Measurements from ENCODE around the gene GOT1. TPM values are rescaled to one million over a fixed set of nuclear protein-coding genes. Genes with fewer than 3 reads are reported as not detected.

GOT1 gene
- total RNA-seq = 19.5 and 20.4 TPM in 2 replicates

GRCh38 chr10:99430451-99431189 lies at the start of gene GOT1:
Gene GOT1, minus strand, starts transcription at chr10:99430624. Its CDS starts 59 bp downstream, at chr10:99430565.

Other genes starting within 250 kb of the GOT1 start
- gene HPSE2, start 194.8 kb downstream of the GOT1 start, total RNA-seq = not detected in 2 replicates
- gene CNNM1, start 101.3 kb downstream of the GOT1 start, total RNA-seq = under 0.01 TPM in 1 of 2 replicates, not detected in the other
- gene NKX2-3, start 102.3 kb upstream of the GOT1 start, total RNA-seq = under 0.01 TPM in 1 of 2 replicates, not detected in the other
- 11.8 and 17.1 TPM in 2 replicates for gene SLC25A28, start 189.8 kb upstream of the GOT1 start, total RNA-seq
- 8.6 and 21.1 TPM in 2 replicates for gene ENTPD7, start 228.9 kb upstream of the GOT1 start, total RNA-seq

Measured in bladder microvascular endothelial cell (primary cell).